Stomach (tissue), 9 donors: Measurements from ENCODE around the gene PSKH1. TPM values are rescaled to one million over a fixed set of nuclear protein-coding genes. Genes with fewer than 3 reads are reported as not detected.
"Not testable (repeated sequence)": the region's sequence is repeated elsewhere in the genome, so short reads cannot be mapped to it uniquely, and the experiment has no call there.

Experiments used
- DNase-seq, 2 donors: peaks; one replicate each; pipeline versions ENCODE4 v3.0.0 to v3.0.0-alpha.2; 2013 to 2019
- H3K27ac ChIP-seq, 5 donors: fragments of 200-600 bp in 4 of 5; sonication (generic) in 4 of 5; one replicate each; pipeline ENCODE4 v1.5.1; 2013 to 2019; ENCODE audit warnings: mild to moderate bottlenecking in 1 of 5, moderate library complexity in 1 of 5
- H3K27me3 ChIP-seq, 3 donors: fragments of 200-600 bp; sonication (generic); one replicate each; pipeline ENCODE4 v1.5.1; 2017 to 2019; ENCODE audit warnings: mixed run types in 1 of 3
- H3K36me3 ChIP-seq, 4 donors: fragments of 200-600 bp; sonication (generic); 1 replicate in 3 of 4; 2 replicates in 1 of 4; pipeline ENCODE4 v1.5.1; 2016 to 2019
- H3K4me1 ChIP-seq, 4 donors: fragments of 200-600 bp; sonication (generic); one replicate each; pipeline ENCODE4 v1.5.1; 2016 to 2019
- H3K4me3 ChIP-seq, 4 donors: fragments of 200-600 bp; sonication (generic) in 3 of 4; one replicate each; pipeline ENCODE4 v1.5.1; 2016 to 2019; ENCODE audit warnings: mild to moderate bottlenecking in 1 of 4
- H3K9me3 ChIP-seq, 4 donors: fragments of 200-600 bp; sonication (generic); one replicate each; pipeline ENCODE4 v1.5.1; 2016 to 2019
- CTCF ChIP-seq, 7 experiments: fragments of 450-650 bp in 4 of 7; fragments of 200-600 bp in 3 of 7; sonication (generic) in 3 of 7; IDR thresholded peaks; one replicate each; pipeline ENCODE4 v1.5.1; 2016 to 2019; ENCODE audit warnings: antibody characterized with exemption in 7 of 7, control low read depth in 2 of 7, mild to moderate bottlenecking in 1 of 7
- EP300 ChIP-seq: sonication (generic); formaldehyde crosslinking; IDR thresholded peaks from one replicate; pipeline ENCODE4 v1.6.1; 2017; ENCODE audit warnings: antibody characterized with exemption
- POLR2A ChIP-seq, 4 donors: fragments of 450-650 bp; IDR thresholded peaks; one replicate each; pipeline ENCODE4 v1.6.1; 2016; ENCODE audit warnings: antibody characterized with exemption in 4 of 4, control low read depth in 2 of 4, mild to moderate bottlenecking in 1 of 4, moderate library complexity in 1 of 4
- POLR2AphosphoS5 ChIP-seq, 3 donors: sonication (generic); formaldehyde crosslinking; IDR thresholded peaks; one replicate each; pipeline ENCODE4 v1.6.1; 2016; ENCODE audit warnings: antibody characterized with exemption in 3 of 3
- WGBS, 5 donors: extraction: QIAGEN DNeasy Blood & Tissue Kit in 3 of 5; methylation state at CpG; one replicate each; pipeline versions ENCODE4 v1.1.5 to v1.1.7; 2013 to 2018; 5-methylcytosine and 5-hydroxymethylcytosine counted together
- intact Hi-C: fragments of 100-400 bp; cut with DNase I; formaldehyde crosslinking; loops from one replicate; pipeline ENCODE4 v1.15.1; 2023; ENCODE audit warnings: low total_unique reads
- polyA plus RNA-seq, 3 donors: library from polyadenylated mRNA; stranded (reverse); fragments of 200-250 nt; gene quantifications; one replicate each; pipeline ENCODE4 v1.2.3, GENCODE V29; 2013
- total RNA-seq, 5 donors: library from RNA; depleted of rRNA; stranded (reverse); fragments of >200 nt; gene quantifications; one replicate each; pipeline versions ENCODE4 v1.1.0 to v1.2.3, GENCODE V29; 2014 to 2016
- donor health status: healthy with polysubstance abuse.
- donor health status: Bipolar disorder and iron deficiency.
- donor health status: healthy.

Gene PSKH1
- total and polyA plus RNA-seq, 8 donors, result 10.2 to 93.7 (median 22.4) TPM

GRCh38 chr16:67861877-67862276 lies 31.2 kb upstream of the PSKH1 start:
- TF ChIP-seq CTCF (IDR thresholded peaks at IDR 0.05) (no peak), POLR2A (IDR thresholded peaks at IDR 0.05) (no peak), EP300 (no peak), POLR2AphosphoS5 (IDR thresholded peaks at IDR 0.05) (no peak)
- peak overlapping the region in 3 of 5 donors; percentile 72 to 78 (median 77) for H3K27ac ChIP-seq
- no peaks in the 10 kb centered on the region for H3K9me3 ChIP-seq
- peaks cover 41 to 68% (median 50%) of the 10 kb centered on the region in 4 donors for H3K4me1 ChIP-seq
- no peak overlapping the region for H3K4me3 ChIP-seq
- DNase-seq, result no peak
- intact Hi-C loops, result no loop called here
- 80 to 89% (median 89%) methylated on average over 6 of the region's 6 CpGs for WGBS, 5 donors
- H3K27me3 ChIP-seq, result no peaks in the 10 kb centered on the region
- peaks cover 14 to 31% (median 27%) of the 10 kb centered on the region in 4 donors for H3K36me3 ChIP-seq

- intact Hi-C loops, result no loop called here
- 66 to 78% (median 74%) methylated on average over 11 of the region's 11 CpGs for WGBS, 5 donors
- peaks cover 30 to 58% (median 39%) of the 10 kb centered on the region in 4 donors for H3K4me1 ChIP-seq
These were observed 30.2 kb upstream of the PSKH1 start for GRCh38 chr16:67862623-67863583.

GRCh38 chr16:67864044-67864443 lies 29.0 kb upstream of the PSKH1 start:
- WGBS, 5 donors, result 84 to 99% (median 96%) methylated on average over 5 to 6 of the region's 6 CpGs
- H3K36me3 ChIP-seq, result peaks cover 31 to 53% (median 49%) of the 10 kb centered on the region in 4 donors
- H3K4me1 ChIP-seq, result peaks cover 25 to 46% (median 31%) of the 10 kb centered on the region in 4 donors
- H3K27ac ChIP-seq, result peak overlapping the region; percentile 49 to 78 (median 72)
- H3K27me3 ChIP-seq, intact Hi-C loops, H3K4me3 ChIP-seq, H3K9me3 ChIP-seq, DNase-seq: not testable (repeated sequence)

More at GRCh38 chr16:67862623-67863583, 30.2 kb upstream of the PSKH1 start:
- H3K4me3 ChIP-seq, result no peak overlapping the region
- H3K9me3 ChIP-seq, result no peaks in the 10 kb centered on the region
- TF ChIP-seq EP300, result no peak
- TF ChIP-seq POLR2AphosphoS5 (IDR thresholded peaks at IDR 0.05), result peak in 1 of 3 donors; percentile 61
- peaks cover 20 to 41% (median 37%) of the 10 kb centered on the region in 4 donors for H3K36me3 ChIP-seq
- peak overlapping the region; percentile 49 to 78 (median 72) for H3K27ac ChIP-seq
- no peaks in the 10 kb centered on the region for H3K27me3 ChIP-seq
- DNase-seq, result peak; percentile 37 to 53

- no peak for TF ChIP-seq POLR2AphosphoS5 (IDR thresholded peaks at IDR 0.05)
- TF ChIP-seq POLR2A (IDR thresholded peaks at IDR 0.05), result no peak
- no peak for TF ChIP-seq CTCF (IDR thresholded peaks at IDR 0.05)
- intact Hi-C loops, result no loop called here
- H3K27me3 ChIP-seq, result no peaks in the 10 kb centered on the region
- no peak overlapping the region for H3K4me3 ChIP-seq
- DNase-seq, result no peak
- peaks cover 34 to 58% (median 54%) of the 10 kb centered on the region in 4 donors for H3K36me3 ChIP-seq
- H3K4me1 ChIP-seq, result peaks cover 25 to 44% (median 31%) of the 10 kb centered on the region in 4 donors
- 80 to 91% (median 87%) methylated on average over 2 of the region's 2 CpGs for WGBS, 5 donors
- H3K9me3 ChIP-seq, result no peaks in the 10 kb centered on the region
- H3K27ac ChIP-seq, result no peak overlapping the region
These were observed 28.5 kb upstream of the PSKH1 start for GRCh38 chr16:67864594-67864993.

GRCh38 chr16:67865318-67865717 lies 27.7 kb upstream of the PSKH1 start:
- intact Hi-C loops, result no loop called here
- H3K9me3 ChIP-seq, result no peaks in the 10 kb centered on the region
- peaks cover 25 to 38% (median 29%) of the 10 kb centered on the region in 4 donors for H3K4me1 ChIP-seq
- H3K4me3 ChIP-seq, result no peak overlapping the region
- H3K36me3 ChIP-seq, result peaks cover 39 to 64% (median 60%) of the 10 kb centered on the region in 4 donors
- 92 to 97% (median 96%) methylated on average over 2 of the region's 2 CpGs for WGBS, 5 donors
- TF ChIP-seq CTCF (IDR thresholded peaks at IDR 0.05) (peak in 1 of 7 experiments; percentile 10), POLR2AphosphoS5 (IDR thresholded peaks at IDR 0.05) (no peak)
- DNase-seq, result peak; percentile 34 to 55
- no peaks in the 10 kb centered on the region for H3K27me3 ChIP-seq
- no peak overlapping the region for H3K27ac ChIP-seq
